GM18951 (cell line): ENCODE data around the gene IRF3.

Experiments used
- POLR2A ChIP-seq: IDR thresholded peaks from 4 replicates; pipeline ENCODE4 v1.6.1; 2011; ENCODE audit warnings: mild to moderate bottlenecking; ENCODE audit not compliant: insufficient read length, insufficient read depth; ENCODE audit errors: extremely low read depth
- in situ Hi-C: fragments of 300-500 bp; cut with MboI; formaldehyde crosslinking; loops from one replicate; pipeline ENCODE4 v1.12.0; 2022; ENCODE audit warnings: low sequenced_read_pairs, mixed read lengths, inconsistent platforms; ENCODE audit not compliant: unreplicated experiment

IRF3 gene

DNA sequence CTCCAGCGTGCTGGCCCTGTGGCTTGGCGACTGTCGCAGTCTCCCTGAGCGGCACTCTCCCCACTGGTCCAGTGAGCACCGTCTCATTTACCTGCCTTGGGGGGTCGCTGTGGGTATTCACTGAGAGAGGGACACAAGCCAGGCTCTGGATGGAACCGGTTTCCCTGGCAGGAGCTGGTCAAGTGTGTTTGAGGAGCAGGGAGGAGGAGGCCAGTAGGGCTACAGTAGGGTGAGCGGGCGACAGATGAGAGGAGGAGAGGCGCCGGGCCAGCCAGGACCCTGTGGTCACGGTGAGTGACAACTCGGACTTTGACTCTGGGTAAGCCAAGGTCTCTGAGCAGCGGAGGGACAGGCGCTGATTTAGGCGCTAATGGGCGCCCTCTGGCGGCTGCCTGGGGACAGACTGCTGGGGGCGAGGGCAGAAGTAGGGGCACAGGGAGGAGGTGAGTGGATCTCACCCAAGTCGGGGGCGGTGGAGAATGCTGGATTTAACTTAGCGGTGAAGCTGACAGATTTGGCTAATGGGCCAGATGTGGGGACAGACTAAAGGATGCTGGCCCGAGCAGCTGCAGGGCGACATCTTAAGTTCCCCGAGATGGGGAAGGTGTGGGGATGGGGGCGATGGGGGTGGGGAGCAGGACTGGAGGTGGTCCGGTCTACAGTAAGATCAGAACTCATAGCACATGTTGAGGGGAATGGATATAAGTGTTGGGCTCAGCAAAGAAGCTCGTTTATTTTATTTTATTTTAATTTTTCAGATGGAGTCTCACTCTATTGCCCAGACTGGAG, 6.7 kb upstream of the IRF3 start:
- in situ Hi-C loops = no loop called here
- TF ChIP-seq POLR2A = no peak

DNA sequence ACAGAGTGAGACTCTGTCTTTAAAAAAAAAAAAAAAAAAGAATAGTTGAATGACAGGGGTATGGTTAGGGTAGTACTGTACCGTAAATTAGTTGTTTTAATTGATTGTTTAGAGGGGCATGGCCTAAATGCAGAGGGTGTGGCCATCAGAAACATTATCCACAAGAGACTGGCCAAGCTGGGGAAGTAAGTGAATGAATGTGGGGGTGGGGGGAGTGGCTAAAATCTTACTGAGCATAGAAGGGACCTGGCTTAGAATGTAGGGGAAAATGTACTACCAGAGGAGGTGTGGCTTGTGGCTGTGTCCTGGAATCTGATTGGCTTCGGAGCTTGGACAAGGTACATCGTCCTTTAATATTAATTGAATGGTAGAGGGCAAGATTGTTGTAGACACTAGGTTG, 3.9 kb upstream of the IRF3 start:
- no peak for TF ChIP-seq POLR2A
- in situ Hi-C loops = no loop called here

DNA sequence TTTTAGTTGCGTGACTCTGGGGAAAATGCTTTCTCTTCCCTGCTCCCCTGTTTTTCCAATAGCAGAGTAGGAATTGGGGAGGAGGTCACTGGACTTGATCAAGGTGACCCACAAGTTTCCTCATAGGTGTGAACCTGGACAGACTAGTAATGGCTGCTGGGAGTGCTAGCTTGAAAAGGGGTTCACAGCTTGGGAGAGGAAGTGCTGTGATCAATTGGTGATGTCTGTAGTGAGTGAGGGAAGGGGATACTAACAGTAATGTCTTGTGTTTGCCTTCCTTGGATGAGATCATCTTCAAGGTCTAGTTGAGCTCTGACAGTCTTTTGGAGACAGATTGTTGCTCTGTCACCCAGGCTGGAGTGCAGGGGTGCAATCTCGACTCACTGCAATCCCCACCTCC, 1.8 kb upstream of the IRF3 start:
- TF ChIP-seq POLR2A = no peak
- in situ Hi-C loops = no loop called here

DNA sequence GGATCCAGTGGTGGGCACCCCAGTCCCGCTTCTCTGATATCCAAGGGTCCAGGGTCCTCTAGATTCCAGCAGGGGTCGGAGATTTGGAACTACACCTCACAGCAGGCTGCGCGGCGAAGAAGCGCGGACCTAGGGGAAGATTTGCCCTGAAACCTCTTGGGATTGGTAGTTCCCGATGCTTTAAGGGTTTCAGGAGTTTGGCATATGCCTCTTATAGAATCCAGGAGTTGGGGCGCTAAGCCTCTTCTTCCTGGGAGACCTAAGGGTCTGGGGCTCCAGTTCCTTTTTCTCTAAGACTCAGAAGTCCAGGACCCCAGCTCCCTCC, 425 bp upstream of the IRF3 start:
- no peak for TF ChIP-seq POLR2A
- in situ Hi-C loops = no loop called here

DNA sequence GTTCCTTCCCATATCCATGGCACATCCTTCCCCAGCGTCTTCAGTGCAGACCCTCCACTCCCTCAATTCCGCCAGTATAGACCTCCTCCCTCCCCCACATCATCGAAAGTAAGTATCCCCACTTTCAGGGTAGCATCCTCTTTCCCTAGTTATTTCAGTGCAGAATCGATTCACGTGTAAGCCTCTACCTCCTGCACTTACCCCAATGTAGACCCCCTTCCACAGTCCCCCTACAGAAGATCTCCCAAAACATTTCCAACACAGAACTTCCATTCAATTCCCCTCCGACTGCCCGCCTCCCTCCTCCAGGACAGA, 664 bp downstream of the IRF3 start:
- in situ Hi-C loops = no loop called here
- TF ChIP-seq POLR2A = no peak

DNA sequence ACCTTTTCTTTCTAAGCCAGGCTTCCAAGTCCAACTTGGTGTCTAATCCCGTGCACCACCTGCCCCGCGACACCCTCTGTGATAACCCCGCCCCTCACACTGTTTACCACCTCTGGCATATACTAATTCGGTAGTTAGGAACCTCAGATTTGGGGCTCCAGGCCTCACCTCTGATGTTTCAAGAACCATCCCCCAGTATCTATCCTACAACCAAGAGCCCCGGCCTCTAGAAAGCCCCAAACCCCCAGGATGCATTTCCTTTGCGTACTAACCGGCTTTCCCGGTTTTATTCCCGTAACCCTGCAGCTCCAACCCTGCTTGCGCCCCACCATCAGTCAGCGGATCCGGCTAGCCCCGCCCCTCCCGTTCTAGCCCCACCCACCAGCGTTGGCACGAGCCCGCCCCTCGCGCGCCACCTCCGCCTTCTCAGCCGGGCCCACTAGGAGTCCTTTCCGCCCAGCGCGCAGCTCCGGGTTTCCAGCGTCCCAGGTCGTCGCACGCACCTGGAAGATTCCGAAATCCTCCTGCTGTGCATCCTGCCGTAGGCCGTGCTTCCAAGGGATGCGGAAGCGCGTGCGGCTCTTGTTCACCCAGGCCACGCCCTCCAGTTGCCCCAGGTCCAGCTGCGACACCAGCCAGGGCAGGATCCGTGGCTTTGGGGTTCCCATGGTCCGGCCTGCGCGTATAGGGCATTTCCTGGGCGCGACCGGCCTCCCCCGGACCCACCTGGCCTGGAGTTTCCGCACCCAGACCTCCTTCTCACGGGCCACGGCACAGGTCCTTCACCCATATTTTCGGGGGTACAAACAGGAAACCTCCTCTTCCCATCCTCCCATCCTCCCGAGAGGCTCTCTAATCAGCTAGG, 1.3 kb downstream of the IRF3 start:
- TF ChIP-seq POLR2A = peak; percentile 74

DNA sequence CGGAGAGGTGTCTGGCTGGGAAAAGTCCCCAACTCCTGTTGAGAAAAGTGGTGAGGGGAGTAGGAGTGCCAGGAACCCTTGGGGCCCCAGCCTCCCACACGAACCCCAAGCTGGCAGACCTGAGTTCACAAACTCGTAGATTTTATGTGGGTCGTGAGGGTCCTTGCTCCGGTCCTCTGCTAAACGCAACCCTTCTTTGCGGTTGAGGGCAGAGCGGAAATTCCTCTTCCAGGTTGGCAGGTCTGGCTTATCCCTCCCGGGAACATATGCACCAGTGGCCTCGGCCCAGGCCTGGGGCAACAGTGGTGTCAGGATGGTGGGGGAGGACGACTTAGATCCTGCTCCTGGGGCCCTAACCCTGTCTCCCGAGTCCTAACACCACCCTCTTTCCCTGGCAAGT, 2.4 kb downstream of the IRF3 start:
- no peak for TF ChIP-seq POLR2A
- in situ Hi-C loops = no loop called here

More for the DNA sequence above, 1.3 kb downstream of the IRF3 start:
- in situ Hi-C loops = no loop called here

DNA sequence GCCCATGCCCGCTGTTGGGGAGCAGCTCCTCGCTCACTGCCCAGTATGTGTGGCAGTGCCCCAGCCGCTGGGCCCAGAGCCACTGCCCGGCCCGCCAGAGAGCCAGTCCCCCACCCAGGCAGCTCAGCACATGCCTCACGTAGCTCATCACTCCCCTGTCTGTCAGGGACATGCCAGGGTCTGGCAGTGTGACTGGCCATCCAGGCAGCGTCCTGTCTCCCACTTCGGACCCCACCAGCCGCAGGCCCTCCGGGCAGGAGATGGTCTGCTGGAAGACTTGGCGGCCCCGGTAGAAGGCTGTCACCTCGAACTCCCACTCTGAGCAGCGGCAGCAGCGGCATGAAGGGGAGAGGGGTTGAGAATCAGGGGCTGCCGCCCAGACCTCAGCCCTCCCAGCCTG, 3.6 kb downstream of the IRF3 start:
- no peak for TF ChIP-seq POLR2A
- in situ Hi-C loops = no loop called here

DNA sequence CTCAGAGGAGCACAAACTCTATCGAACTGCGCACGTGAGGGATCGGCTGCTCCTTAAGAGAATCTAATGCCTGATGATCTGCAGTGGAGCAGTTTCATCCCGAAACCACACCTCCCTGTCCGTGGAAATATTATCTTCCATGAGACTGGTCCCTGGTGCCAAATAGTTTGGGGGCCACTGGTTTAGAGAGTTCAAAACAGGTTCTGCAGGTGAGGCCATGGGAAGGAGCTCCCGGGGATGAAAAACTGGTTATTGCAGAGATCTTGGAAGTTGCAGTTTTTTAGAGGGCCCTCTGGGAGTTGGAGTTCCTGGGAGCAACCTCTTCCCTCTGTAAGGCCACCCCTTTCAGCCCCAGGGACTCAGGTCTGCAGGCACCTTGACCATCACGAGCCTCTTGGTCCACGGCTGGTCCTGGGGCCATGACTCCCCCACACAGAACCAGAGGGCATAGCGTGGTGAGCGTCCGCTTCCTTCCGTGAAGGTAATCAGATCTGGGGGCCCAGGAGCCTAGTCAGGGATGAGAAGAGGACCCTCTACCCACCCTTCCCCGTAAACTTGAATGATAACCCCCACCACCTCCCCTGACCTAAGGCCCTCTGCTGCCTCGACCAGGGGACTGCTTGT, 5.2 kb downstream of the IRF3 start:
- TF ChIP-seq POLR2A = no peak
- in situ Hi-C loops = no loop called here

DNA sequence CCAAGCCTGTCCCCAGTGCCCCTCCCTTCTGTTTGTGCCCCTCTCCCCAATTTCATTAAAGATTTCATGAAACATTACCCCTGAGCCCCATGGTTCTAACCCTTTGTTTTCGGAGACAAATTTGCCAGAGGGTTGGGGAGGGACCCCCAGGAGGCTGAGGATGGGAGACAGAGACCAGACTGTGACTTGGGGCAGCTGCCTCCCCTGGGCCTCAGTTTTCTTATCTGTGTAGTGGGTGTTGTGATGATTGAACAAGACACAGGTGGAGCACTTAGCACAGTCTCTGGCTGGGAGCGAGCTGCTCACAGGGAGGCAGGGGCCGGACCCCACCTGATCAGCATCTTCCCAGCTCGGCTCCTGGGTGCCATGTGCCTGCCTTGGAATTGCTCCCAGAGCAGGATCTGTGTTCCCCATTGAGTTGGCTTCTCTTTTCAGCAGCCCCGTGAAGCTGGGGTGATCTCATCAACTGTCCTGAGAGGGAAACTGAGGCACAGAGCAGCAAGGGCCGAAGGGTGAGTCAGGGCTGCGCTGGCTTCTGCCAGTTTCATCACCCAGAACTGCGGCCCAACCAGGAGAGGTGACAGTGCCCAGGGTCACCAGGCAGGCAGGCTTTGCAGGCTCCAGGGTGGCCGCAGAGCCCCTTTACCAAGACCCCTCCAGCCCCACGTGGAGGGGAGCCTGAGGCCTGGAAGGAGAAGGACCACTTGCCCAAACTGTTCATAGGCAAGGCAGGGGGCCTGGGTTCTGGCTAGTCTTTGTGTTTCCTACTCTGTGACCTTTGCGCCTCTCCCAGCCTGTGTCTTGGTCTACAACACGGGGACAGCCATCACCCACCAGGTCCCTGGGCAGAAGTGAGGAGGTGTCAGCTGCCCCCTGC, 6.9 kb downstream of the IRF3 start:
- in situ Hi-C loops = no loop called here
- TF ChIP-seq POLR2A = no peak

DNA sequence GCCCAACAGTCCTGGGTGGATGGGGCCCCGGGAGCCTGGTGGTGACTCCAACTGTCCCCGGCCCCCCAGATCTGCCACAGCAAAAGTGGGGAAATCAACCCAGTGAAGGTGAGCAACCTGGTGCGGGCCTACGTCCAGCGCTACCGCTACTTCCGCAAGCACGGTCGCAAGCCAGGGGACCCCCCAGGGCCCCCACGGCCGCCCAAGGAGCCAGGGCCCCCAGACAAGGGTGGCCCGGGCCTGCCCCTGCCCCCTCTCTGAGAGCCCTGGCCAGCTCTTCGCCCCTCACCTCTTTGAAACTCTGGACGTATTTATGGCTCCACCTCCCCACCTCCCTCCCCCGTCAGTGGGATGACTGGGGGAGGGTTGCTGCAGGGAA, 7.5 kb downstream of the IRF3 start:
- in situ Hi-C loops = no loop called here

DNA sequence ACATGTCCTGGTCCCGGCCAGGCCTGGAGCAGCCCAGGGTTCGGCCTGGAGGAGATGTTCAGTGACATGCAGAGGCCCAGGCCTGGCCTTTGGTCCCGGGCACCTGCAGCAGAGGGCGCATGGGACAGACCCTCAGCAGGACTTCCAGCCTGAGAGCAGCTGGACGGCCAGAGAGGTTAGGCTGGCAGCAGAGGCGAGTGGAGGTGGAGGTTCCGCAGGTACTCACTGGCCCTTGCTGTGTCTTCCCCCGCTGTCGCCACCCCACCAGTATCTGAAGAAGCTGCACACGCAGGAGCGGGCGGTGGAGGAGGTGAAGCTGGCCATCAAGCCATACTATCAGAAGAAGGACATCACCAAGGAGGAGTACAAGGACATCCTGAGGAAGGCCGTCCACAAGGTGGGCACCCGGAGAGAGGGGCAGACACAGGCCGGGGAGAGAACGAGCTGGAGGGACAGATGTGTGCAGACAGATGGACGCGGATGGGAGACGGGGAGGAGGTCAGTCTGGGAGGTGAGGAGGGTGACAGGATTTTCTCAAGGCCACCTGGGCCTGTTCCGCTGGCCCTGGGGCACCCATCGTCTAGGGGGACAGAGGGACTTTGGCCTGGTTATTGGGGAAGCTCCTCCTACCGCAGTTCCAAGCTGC, 8.0 kb downstream of the IRF3 start:
- in situ Hi-C loops = no loop called here
- TF ChIP-seq POLR2A = no peak

More for the DNA sequence above, 7.5 kb downstream of the IRF3 start:
- TF ChIP-seq POLR2A = no peak

DNA sequence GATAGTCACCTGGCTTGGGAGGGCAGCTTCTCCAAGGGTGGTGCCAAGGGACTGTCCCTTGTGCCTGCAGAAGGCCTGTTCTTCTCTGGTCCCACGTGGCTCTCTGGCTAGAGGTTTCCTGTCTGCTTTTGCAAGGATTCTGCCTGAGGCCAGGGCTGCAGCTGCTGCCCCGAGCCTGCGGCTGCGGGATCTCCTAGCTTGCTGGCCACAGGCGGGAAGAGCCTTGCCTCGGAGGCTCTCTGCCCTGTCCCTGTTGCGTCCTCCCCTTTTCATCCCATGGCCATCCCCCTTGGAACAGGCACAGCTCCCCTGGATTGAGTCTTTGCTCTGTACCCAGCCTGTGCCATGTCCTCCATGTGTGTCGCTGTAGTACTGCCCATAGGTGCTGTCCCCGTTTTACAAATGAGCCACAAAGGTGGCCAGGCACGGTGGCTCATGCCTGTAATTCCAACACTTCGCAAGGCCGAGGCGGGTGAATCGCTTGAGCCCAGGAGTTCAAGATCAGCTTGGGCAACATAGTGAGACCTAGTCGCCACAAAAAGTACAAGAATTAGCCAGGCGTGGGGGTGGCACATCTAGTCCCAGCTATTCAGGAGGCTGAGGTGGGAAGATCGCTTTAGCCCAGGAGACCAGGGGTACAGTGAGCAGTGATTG, 9.1 kb downstream of the IRF3 start:
- no peak for TF ChIP-seq POLR2A
- in situ Hi-C loops = no loop called here
